Measurements from ENCODE around the gene SLX4IP. TPM values are rescaled to one million over a fixed set of nuclear protein-coding genes. Genes with fewer than 3 reads are reported as not detected.

The SLX4IP gene
- total and polyA plus RNA-seq, 2 donors (not counting 1 experiment from before 2014, with no cell fraction given), result 2.0 to 8.1 TPM

GRCh38 chr20:10556519-10557083, 121.5 kb downstream of the SLX4IP start:
- Histone ChIP-seq H3K36me3 (replicated peaks in 1 of 2; ENCODE audit: control extremely low read depth in 1 of 2, control insufficient read depth in 1 of 2, extremely low read depth in 1 of 2, insufficient read depth in 2 of 2, low read length in 1 of 2) (peaks cover 0 to 1% of the 10 kb centered on the region in 2 experiments), H3K27me3 (replicated peaks in 1 of 4; ENCODE audit: control extremely low read depth in 1 of 4, control insufficient read depth in 3 of 4, insufficient read depth in 4 of 4, low read length in 3 of 4) (no peaks in the 10 kb centered on the region), H2AFZ (ENCODE audit: insufficient read depth, low read depth, low read length, poor library complexity, severe bottlenecking) (no peak overlapping the region), H3K79me2 (ENCODE audit: control insufficient read depth, insufficient read depth, low read length) (no peaks in the 10 kb centered on the region), H3K4me1 (ENCODE audit: control insufficient read depth in 2 of 2, insufficient read depth in 2 of 2, low read length in 2 of 2) (peaks cover 0 to 1% of the 10 kb centered on the region in 2 donors), H4K20me1 (ENCODE audit: control insufficient read depth, insufficient read depth, low read length, poor library complexity, severe bottlenecking) (no peaks in the 10 kb centered on the region), H3K4me3 (ENCODE audit: control extremely low read depth in 1 of 5, extremely low read depth in 1 of 5, insufficient read depth in 1 of 5, low read depth in 2 of 5, low read length in 4 of 5) (no peak overlapping the region), H3K27ac (ENCODE audit: low read length in 2 of 2) (no peak overlapping the region), H3K9me3 (ENCODE audit: control extremely low read depth in 1 of 3, control insufficient read depth in 2 of 3, insufficient read depth in 1 of 3, low read length in 2 of 3) (no peaks in the 10 kb centered on the region), H3K9ac (ENCODE audit: low read length) (no peak overlapping the region), H3K4me2 (replicated peaks; ENCODE audit: low read depth, low read length, poor library complexity, severe bottlenecking) (no peak overlapping the region)
- no peak for ATAC-seq (ENCODE audit: low read depth)
- ChIA-PET CTCF (no interaction called here), POLR2A (no interaction called here)
- no peak overlapping the region for H3K4me3 Mint-ChIP-seq
- no CpG with 5 or more reads among the region's 2 CpGs for WGBS (ENCODE audit: insufficient coverage)
- no peak overlapping the region for H3K27ac Mint-ChIP-seq
- TF ChIP-seq EZH2 (IDR thresholded peaks at IDR 0.05; ENCODE audit: borderline replicate concordance, insufficient read depth, low read depth, low read length, poor library complexity, severe bottlenecking), result no peak
- TF ChIP-seq, protein P1, sequence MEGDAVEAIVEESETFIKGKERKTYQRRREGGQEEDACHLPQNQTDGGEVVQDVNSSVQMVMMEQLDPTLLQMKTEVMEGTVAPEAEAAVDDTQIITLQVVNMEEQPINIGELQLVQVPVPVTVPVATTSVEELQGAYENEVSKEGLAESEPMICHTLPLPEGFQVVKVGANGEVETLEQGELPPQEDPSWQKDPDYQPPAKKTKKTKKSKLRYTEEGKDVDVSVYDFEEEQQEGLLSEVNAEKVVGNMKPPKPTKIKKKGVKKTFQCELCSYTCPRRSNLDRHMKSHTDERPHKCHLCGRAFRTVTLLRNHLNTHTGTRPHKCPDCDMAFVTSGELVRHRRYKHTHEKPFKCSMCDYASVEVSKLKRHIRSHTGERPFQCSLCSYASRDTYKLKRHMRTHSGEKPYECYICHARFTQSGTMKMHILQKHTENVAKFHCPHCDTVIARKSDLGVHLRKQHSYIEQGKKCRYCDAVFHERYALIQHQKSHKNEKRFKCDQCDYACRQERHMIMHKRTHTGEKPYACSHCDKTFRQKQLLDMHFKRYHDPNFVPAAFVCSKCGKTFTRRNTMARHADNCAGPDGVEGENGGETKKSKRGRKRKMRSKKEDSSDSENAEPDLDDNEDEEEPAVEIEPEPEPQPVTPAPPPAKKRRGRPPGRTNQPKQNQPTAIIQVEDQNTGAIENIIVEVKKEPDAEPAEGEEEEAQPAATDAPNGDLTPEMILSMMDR (IDR thresholded peaks at IDR 0.05), result no peak
- intact Hi-C loops (cut with micrococcal nuclease), result no loop called here
- no peaks in the 10 kb centered on the region for H3K9me3 Mint-ChIP-seq (ENCODE audit: insufficient read depth)
- no peak for DNase-seq
- H3K27me3 Mint-ChIP-seq, result no peaks in the 10 kb centered on the region
- H3K4me1 Mint-ChIP-seq, result peaks cover 12% of the 10 kb centered on the region

- H3K27ac ChIP-seq (ENCODE audit: low read length in 2 of 2), result no peak overlapping the region
- intact Hi-C loops (cut with micrococcal nuclease), result no loop called here
- H3K36me3 ChIP-seq (replicated peaks in 1 of 2; ENCODE audit: control extremely low read depth in 1 of 2, control insufficient read depth in 1 of 2, extremely low read depth in 1 of 2, insufficient read depth in 2 of 2, low read length in 1 of 2), result peaks cover 0 to 3% of the 10 kb centered on the region in 2 experiments
- POLR2A ChIA-PET, result no interaction called here
- CTCF ChIA-PET, result no interaction called here
- H3K4me1 ChIP-seq (ENCODE audit: control insufficient read depth in 2 of 2, insufficient read depth in 2 of 2, low read length in 2 of 2), result no peaks in the 10 kb centered on the region
- H3K4me3 ChIP-seq (ENCODE audit: control extremely low read depth in 1 of 5, extremely low read depth in 1 of 5, insufficient read depth in 1 of 5, low read depth in 2 of 5, low read length in 4 of 5), result no peak overlapping the region
- no peak overlapping the region for H3K4me2 ChIP-seq (replicated peaks; ENCODE audit: low read depth, low read length, poor library complexity, severe bottlenecking)
- H3K79me2 ChIP-seq (ENCODE audit: control insufficient read depth, insufficient read depth, low read length), result no peaks in the 10 kb centered on the region
- no peaks in the 10 kb centered on the region for H3K9me3 ChIP-seq (ENCODE audit: control extremely low read depth in 1 of 3, control insufficient read depth in 2 of 3, insufficient read depth in 1 of 3, low read length in 2 of 3)
- DNase-seq, result no peak
- no peak for TF ChIP-seq EZH2 (IDR thresholded peaks at IDR 0.05; ENCODE audit: borderline replicate concordance, insufficient read depth, low read depth, low read length, poor library complexity, severe bottlenecking)
- TF ChIP-seq, protein P1 (IDR thresholded peaks at IDR 0.05), result no peak
- no peak overlapping the region for H3K9ac ChIP-seq (ENCODE audit: low read length)
- Mint-ChIP-seq H3K27me3 (no peaks in the 10 kb centered on the region), H3K4me1 (peaks cover 6% of the 10 kb centered on the region), H3K4me3 (no peak overlapping the region), H3K27ac (no peak overlapping the region), H3K9me3 (ENCODE audit: insufficient read depth) (no peaks in the 10 kb centered on the region)
- no peaks in the 10 kb centered on the region for H3K27me3 ChIP-seq (replicated peaks in 1 of 4; ENCODE audit: control extremely low read depth in 1 of 4, control insufficient read depth in 3 of 4, insufficient read depth in 4 of 4, low read length in 3 of 4)
- H4K20me1 ChIP-seq (ENCODE audit: control insufficient read depth, insufficient read depth, low read length, poor library complexity, severe bottlenecking), result no peaks in the 10 kb centered on the region
- no peak for ATAC-seq (ENCODE audit: low read depth)
- 88% methylated on average over 5 of the region's 6 CpGs for WGBS (ENCODE audit: insufficient coverage)
- H2AFZ ChIP-seq (ENCODE audit: insufficient read depth, low read depth, low read length, poor library complexity, severe bottlenecking), result no peak overlapping the region
Observed at GRCh38 chr20:10557685-10558084, 122.6 kb downstream of the SLX4IP start.

Measured in B cell (primary cell).